Measurements from ENCODE around the gene F12.

Gene F12

GRCh38 chr5:177357459-177358351 lies 51.7 kb downstream of the F12 start, which contains the start of gene RGS14:
Gene RGS14, plus strand, starts transcription at chr5:177357924. Its CDS starts 101 bp downstream, at chr5:177358025.
- TF ChIP-seq POU6F1 (CRISPR knock-in tag; IDR thresholded peaks at IDR 0.05; ENCODE audit: borderline replicate concordance, low read depth) = no peak
- no peak for TF ChIP-seq PPARA (CRISPR knock-in tag; IDR thresholded peaks at IDR 0.05; ENCODE audit: borderline replicate concordance)
- TF ChIP-seq ZNF8 (CRISPR knock-in tag; IDR thresholded peaks at IDR 0.05) = no peak
- no peak for TF ChIP-seq OSR1 (CRISPR knock-in tag; IDR thresholded peaks at IDR 0.05)
- no peak for TF ChIP-seq SNAI2 (CRISPR knock-in tag; IDR thresholded peaks at IDR 0.05)
- TF ChIP-seq BACH2 (CRISPR knock-in tag; IDR thresholded peaks at IDR 0.05; ENCODE audit: borderline replicate concordance) = no peak
- TF ChIP-seq ZNF565 (CRISPR knock-in tag; conservative IDR thresholded peaks at IDR 0.05; ENCODE audit: low read depth) = no peak
- peak; percentile 75 for ATAC-seq

- no peak for TF ChIP-seq TCF4 (CRISPR knock-in tag; IDR thresholded peaks at IDR 0.05; ENCODE audit: borderline replicate concordance)
- ATAC-seq = no peak
Measured at GRCh38 chr5:177357146-177357458, 52.3 kb downstream of the F12 start.

GRCh38 chr5:177356746-177357145 lies 52.6 kb downstream of the F12 start:
- TF ChIP-seq RARB (CRISPR knock-in tag; IDR thresholded peaks at IDR 0.05) (no peak), TCF4 (CRISPR knock-in tag; IDR thresholded peaks at IDR 0.05; ENCODE audit: borderline replicate concordance) (no peak), ARNTL (CRISPR knock-in tag; IDR thresholded peaks at IDR 0.05; ENCODE audit: borderline replicate concordance, low read depth) (no peak), CSRNP3 (CRISPR knock-in tag; IDR thresholded peaks at IDR 0.05) (no peak), TSHZ2 (CRISPR knock-in tag; IDR thresholded peaks at IDR 0.05) (no peak), TOX (CRISPR knock-in tag; IDR thresholded peaks at IDR 0.05; ENCODE audit: borderline replicate concordance) (no peak)
- no peak for ATAC-seq

GRCh38 chr5:177355868-177356168 lies 53.5 kb downstream of the F12 start:
- no peak for ATAC-seq
- TF ChIP-seq GLIS3 (CRISPR knock-in tag; IDR thresholded peaks at IDR 0.05) (no peak), POU6F1 (CRISPR knock-in tag; IDR thresholded peaks at IDR 0.05; ENCODE audit: borderline replicate concordance, low read depth) (no peak), CSDC2 (CRISPR knock-in tag; IDR thresholded peaks at IDR 0.05) (no peak), OSR1 (CRISPR knock-in tag; IDR thresholded peaks at IDR 0.05) (no peak), ZC3H10 (CRISPR knock-in tag; IDR thresholded peaks at IDR 0.05) (no peak), PPARA (CRISPR knock-in tag; IDR thresholded peaks at IDR 0.05; ENCODE audit: borderline replicate concordance) (no peak), RARB (CRISPR knock-in tag; IDR thresholded peaks at IDR 0.05) (no peak), ZNF8 (CRISPR knock-in tag; IDR thresholded peaks at IDR 0.05) (no peak), TCF4 (CRISPR knock-in tag; IDR thresholded peaks at IDR 0.05; ENCODE audit: borderline replicate concordance) (no peak), ZFP30 (CRISPR knock-in tag; IDR thresholded peaks at IDR 0.05) (no peak), CSRNP3 (CRISPR knock-in tag; IDR thresholded peaks at IDR 0.05) (no peak), TSHZ2 (CRISPR knock-in tag; IDR thresholded peaks at IDR 0.05) (no peak), TOX (CRISPR knock-in tag; IDR thresholded peaks at IDR 0.05; ENCODE audit: borderline replicate concordance) (no peak), ARNTL (CRISPR knock-in tag; IDR thresholded peaks at IDR 0.05; ENCODE audit: borderline replicate concordance, low read depth) (no peak), CREB5 (CRISPR knock-in tag; IDR thresholded peaks at IDR 0.05; ENCODE audit: low read depth) (no peak)

All from SK-N-SH treated with all-trans-retinoic acid at 6 μM for 48 hours (cell line).